Gastrocnemius medialis (tissue), 4 donors: Measurements from ENCODE around the gene FOXK1. TPM values are rescaled to one million over a fixed set of nuclear protein-coding genes. Genes with fewer than 3 reads are reported as not detected.
A peak's percentile ranks its signal among the peaks of the same experiment; 100 is the strongest.
"Not testable (repeated sequence)": the region's sequence is repeated elsewhere in the genome, so short reads cannot be mapped to it uniquely, and the experiment has no call there.

Source experiments
- ATAC-seq, 2 donors: fragments of 150-250 bp; one replicate each; pipeline ENCODE4 v1.9.1; 2016
- DNase-seq, 2 donors: peaks; one replicate each; pipeline ENCODE4 v3.0.0-alpha.2; 2019
- H3K27ac ChIP-seq, 4 donors: fragments of 200-600 bp; sonication (generic); 1 replicate in 1 of 4; 2 replicates in 3 of 4; pipeline ENCODE4 v1.5.1; 2016 to 2018; ENCODE audit warnings: mild to moderate bottlenecking in 2 of 4, moderate library complexity in 1 of 4
- H3K27me3 ChIP-seq, 3 donors: fragments of 200-600 bp; sonication (generic) in 2 of 3; 1 replicate in 1 of 3; 2 replicates in 2 of 3; pipeline versions ENCODE4 v1.5.1 to v1.6.0; 2016 to 2019; ENCODE audit warnings: mild to moderate bottlenecking in 1 of 3, moderate library complexity in 1 of 3
- H3K36me3 ChIP-seq, 2 donors: fragments of 200-600 bp; sonication (generic) in 1 of 2; one replicate each; pipeline ENCODE4 v1.5.1; 2017 to 2018
- H3K4me1 ChIP-seq, 2 donors: fragments of 200-600 bp; sonication (generic) in 1 of 2; one replicate each; pipeline ENCODE4 v1.5.1; 2016 to 2017; ENCODE audit warnings: mild to moderate bottlenecking in 2 of 2
- H3K4me3 ChIP-seq, 4 donors: fragments of 200-600 bp; sonication (generic) in 3 of 4; 1 replicate in 1 of 4; 2 replicates in 3 of 4; pipeline ENCODE4 v1.5.1; 2016 to 2019; ENCODE audit warnings: mild to moderate bottlenecking in 2 of 4
- H3K9me3 ChIP-seq, 3 donors: fragments of 200-600 bp; sonication (generic) in 2 of 3; 1 replicate in 1 of 3; 2 replicates in 2 of 3; pipeline ENCODE4 v1.5.1; 2016 to 2019
- CTCF ChIP-seq, 5 experiments: fragments of 450-650 bp in 3 of 5; fragments of 200-600 bp in 2 of 5; sonication (generic) in 2 of 5; IDR thresholded peaks in 4 of 5; conservative IDR thresholded peaks in 1 of 5; 1 replicate in 4 of 5; 2 replicates in 1 of 5; pipeline ENCODE4 v1.5.1; 2016 to 2019; ENCODE audit warnings: antibody characterized with exemption in 5 of 5, mild to moderate bottlenecking in 3 of 5, moderate library complexity in 3 of 5
- POLR2A ChIP-seq, 2 donors: fragments of 450-650 bp; IDR thresholded peaks; one replicate each; pipeline ENCODE4 v1.6.1; 2017; ENCODE audit warnings: antibody characterized with exemption in 2 of 2, mild to moderate bottlenecking in 2 of 2, moderate library complexity in 2 of 2
- in situ Hi-C, 4 donors: fragments of 200-750 bp; cut with MboI; loops; one replicate each; pipeline versions ENCODE4 v1.15.0 to v1.8.0; 2017; ENCODE audit warnings: low sequenced_read_pairs in 4 of 4
- intact Hi-C: fragments of 100-400 bp; cut with DNase I; formaldehyde crosslinking; loops from one replicate; pipeline ENCODE4 v1.15.1; 2023; ENCODE audit warnings: low total_unique reads
- total RNA-seq, 4 donors: library from RNA; depleted of rRNA; stranded (reverse); fragments of >200 nt; gene quantifications; one replicate each; pipeline versions ENCODE4 v1.1.0 to v1.2.3, GENCODE V29; 2016

Gene FOXK1
- total RNA-seq, 4 donors from 2014 or later = 9.8 to 43.6 (median 18.8) TPM

- H3K4me1 ChIP-seq = no peaks in the 10 kb centered on the region
- no peak overlapping the region for H3K27ac ChIP-seq
- TF ChIP-seq POLR2A (IDR thresholded peaks at IDR 0.05) = no peak
- TF ChIP-seq CTCF (IDR thresholded peaks at IDR 0.05 in 4 of 5, conservative IDR thresholded peaks at IDR 0.05 in 1 of 5) = no peak
- peaks cover 0 to 50% of the 10 kb centered on the region in 2 donors for H3K36me3 ChIP-seq
- H3K9me3 ChIP-seq = no peaks in the 10 kb centered on the region
- H3K4me3 ChIP-seq = no peak overlapping the region
- DNase-seq (no peak), ATAC-seq (no peak)
- in situ Hi-C loops = loop anchor here in 1 of 4 donors (10.0 kb wide), 1 partner anchor 94 kb away; the partner anchor contains the start of gene RADIL
- H3K27me3 ChIP-seq = no peaks in the 10 kb centered on the region
- intact Hi-C loops = loop anchor here (10.0 kb wide), 1 partner anchor 294 kb away; no protein-coding TSS in a partner anchor
These were observed 108.5 kb downstream of the FOXK1 start for GRCh38 chr7:4790516-4790991.

DNA sequence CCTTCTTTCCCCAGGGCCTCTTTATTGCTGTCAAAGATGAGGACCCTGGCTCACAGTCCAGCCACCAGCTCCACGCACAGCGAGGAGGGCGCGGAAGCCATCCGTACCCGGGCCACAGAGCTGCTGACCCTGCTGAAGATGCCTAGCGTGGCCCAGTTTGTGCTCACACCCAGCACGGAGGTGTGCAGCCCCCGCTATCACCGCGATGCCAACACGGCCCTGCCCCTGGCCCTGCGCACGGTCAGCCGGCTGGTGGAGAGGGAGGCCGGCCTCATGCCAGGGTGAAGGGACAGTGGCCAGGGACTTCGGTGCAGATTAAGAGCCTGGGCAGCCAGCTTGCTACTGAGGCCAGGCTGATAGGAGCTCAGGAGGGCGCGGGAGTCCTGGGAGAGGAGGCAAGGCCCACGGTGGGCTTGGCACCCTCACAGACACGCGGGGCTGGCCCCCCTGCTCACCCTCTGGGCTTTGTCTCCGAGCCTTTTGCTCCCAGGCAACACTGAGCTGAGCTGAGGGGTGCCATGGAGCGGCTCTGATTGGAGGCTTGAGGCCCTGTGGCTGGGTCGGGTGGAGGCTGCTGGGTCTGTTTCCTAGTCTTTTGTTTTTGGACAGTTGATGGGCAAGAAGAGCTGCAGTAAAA is 109.1 kb downstream of the FOXK1 start:
- Histone ChIP-seq H3K4me1 (no peaks in the 10 kb centered on the region), H3K27me3 (no peaks in the 10 kb centered on the region), H3K36me3 (peaks cover 0 to 44% of the 10 kb centered on the region in 2 donors), H3K4me3 (no peak overlapping the region), H3K27ac (peak overlapping the region in 1 of 4 donors; percentile 38), H3K9me3 (no peaks in the 10 kb centered on the region)
- TF ChIP-seq CTCF (IDR thresholded peaks at IDR 0.05 in 4 of 5, conservative IDR thresholded peaks at IDR 0.05 in 1 of 5) = no peak
- in situ Hi-C loops = loop anchor here in 1 of 4 donors (10.0 kb wide), 1 partner anchor 94 kb away; the partner anchor contains the start of gene RADIL
- intact Hi-C loops = loop anchor here (10.0 kb wide), 1 partner anchor 294 kb away; no protein-coding TSS in a partner anchor
- DNase-seq (no peak), ATAC-seq (no peak)

DNA sequence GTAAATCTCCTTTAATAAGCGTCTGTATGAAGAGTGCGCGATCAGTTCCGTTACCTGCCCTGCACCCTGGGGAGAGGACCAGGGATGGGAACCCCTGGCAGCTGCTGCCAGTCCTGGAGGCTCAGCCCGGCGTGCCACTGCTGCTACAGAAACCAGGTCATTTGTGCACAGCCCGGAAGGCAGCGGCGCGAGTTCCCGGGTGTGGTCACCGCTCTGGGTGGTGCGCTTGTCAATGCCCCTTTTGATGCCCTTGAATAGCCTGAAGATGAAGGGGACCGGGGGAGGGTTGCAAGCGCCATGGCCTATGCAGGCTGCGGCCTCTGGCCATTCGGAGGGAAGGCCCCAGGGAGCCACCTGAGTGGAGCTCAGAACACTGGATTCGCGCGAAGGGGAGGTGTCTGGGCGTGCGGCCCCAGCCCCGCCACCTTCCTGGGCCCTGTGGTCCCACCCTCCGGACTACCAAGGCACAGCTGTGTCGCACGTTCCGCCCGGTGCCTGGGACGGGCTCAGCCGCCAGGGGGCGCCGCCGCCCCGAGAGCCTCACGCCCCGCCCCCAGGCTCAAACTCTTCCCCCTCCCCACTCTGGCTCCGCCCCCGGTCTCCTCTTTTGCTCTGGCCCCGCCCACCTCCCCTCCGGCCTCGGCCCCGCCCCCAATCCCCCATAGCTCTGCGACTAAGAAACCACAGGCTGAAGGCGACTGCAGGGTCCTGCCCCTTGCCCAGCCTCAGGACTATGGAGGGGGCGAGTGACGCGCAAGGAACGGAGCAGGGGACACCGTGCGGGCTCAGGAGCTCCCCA is 109.8 kb downstream of the FOXK1 start:
- DNase-seq = peak; percentile 45 to 75
- no peak for TF ChIP-seq POLR2A (IDR thresholded peaks at IDR 0.05)
- peak; percentile 44 to 87 (median 64) for TF ChIP-seq CTCF (IDR thresholded peaks at IDR 0.05 in 4 of 5, conservative IDR thresholded peaks at IDR 0.05 in 1 of 5)
- Histone ChIP-seq H3K27me3 (no peaks in the 10 kb centered on the region), H3K9me3 (no peaks in the 10 kb centered on the region), H3K4me1 (no peaks in the 10 kb centered on the region), H3K27ac (peak overlapping the region in 3 of 4 donors; percentile 45 to 77 (median 49)), H3K4me3 (peak overlapping the region; percentile 44 to 72 (median 56)), H3K36me3 (peaks cover 0 to 37% of the 10 kb centered on the region in 2 donors)
- in situ Hi-C loops = loop anchor here in 1 of 4 donors (10.0 kb wide), 1 partner anchor 93 kb away; the partner anchor contains the start of gene RADIL
- ATAC-seq = peak; percentile 65 to 86
- intact Hi-C loops = loop anchor here (10.0 kb wide), 1 partner anchor 293 kb away; no protein-coding TSS in a partner anchor

DNA sequence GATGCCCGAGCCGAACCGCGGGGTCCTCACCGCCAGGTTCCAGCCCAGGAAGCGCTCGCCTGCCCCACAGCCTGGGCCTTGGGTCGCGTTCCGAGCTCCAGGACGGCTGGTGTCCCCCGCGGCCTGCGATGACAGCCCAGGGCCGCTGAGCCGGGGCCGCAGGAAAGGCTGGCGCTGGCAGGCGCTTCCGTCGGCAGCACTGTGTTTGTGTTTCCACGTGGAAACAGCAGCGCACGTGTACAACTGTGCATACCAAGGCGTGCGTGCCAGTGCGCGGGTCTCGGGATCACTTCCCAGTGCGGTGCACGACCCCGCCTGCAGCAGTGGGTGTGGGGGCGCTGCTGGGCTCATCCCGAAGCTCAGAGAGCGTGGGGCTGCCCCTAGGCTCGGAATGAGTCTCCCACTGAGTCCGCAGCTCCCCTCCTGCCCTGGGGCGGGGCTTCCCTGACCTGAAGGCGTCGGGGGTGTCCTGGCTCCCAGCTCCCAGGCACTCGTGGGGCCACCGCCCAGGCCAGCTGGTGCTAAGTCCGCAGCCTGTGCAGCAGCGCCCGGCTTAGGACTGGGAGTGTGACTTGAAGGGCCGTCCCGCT is 110.5 kb downstream of the FOXK1 start:
- TF ChIP-seq POLR2A (IDR thresholded peaks at IDR 0.05) = no peak
- no peak for TF ChIP-seq CTCF (IDR thresholded peaks at IDR 0.05 in 4 of 5, conservative IDR thresholded peaks at IDR 0.05 in 1 of 5)
- H3K4me3 ChIP-seq = peak overlapping the region; percentile 44 to 72 (median 56)
- peak overlapping the region in 3 of 4 donors; percentile 45 to 77 (median 49) for H3K27ac ChIP-seq
- ATAC-seq (peak; percentile 18 to 54), DNase-seq (no peak)
- intact Hi-C loops (loop anchor here (10.0 kb wide), 1 partner anchor 292 kb away; no protein-coding TSS in a partner anchor), in situ Hi-C loops (loop anchor here in 1 of 4 donors (10.0 kb wide), 1 partner anchor 92 kb away; the partner anchor contains the start of gene RADIL)
- H3K36me3 ChIP-seq = peaks cover 0 to 30% of the 10 kb centered on the region in 2 donors
- no peaks in the 10 kb centered on the region for H3K27me3 ChIP-seq
- H3K9me3 ChIP-seq = no peaks in the 10 kb centered on the region
- H3K4me1 ChIP-seq = no peaks in the 10 kb centered on the region

DNA sequence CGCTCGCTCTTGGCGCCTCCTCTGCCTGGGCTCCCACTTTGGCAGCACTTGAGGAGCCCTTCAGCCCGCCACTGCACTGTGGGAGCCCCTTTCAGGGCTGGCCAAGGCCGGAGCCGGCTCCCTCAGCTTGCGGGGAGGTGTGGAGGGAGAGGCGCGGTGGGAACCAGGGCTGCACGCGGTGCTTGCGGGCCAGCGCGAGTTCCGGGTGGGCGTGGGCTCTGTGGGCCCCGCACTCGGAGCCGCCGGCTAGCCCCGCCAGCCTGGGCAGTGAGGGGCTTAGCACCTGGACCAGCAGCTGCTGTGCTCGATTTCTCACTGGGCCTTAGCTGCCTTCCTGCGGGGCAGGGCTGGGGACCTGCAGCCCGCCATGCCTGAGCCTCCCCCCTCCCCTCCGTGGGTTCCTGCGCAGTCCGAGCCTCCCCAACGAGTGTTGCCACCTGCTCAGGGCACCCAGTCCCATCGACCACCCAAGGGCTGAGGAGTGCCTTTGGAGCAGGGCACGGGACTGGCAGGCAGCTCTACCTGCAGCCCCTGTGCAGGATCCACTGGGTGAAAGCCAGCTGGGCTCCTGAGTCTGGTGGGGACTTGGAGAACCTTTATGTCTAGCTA is 111.4 kb downstream of the FOXK1 start:
- H3K4me3 ChIP-seq, H3K4me1 ChIP-seq, H3K9me3 ChIP-seq, ATAC-seq, H3K27me3 ChIP-seq, H3K27ac ChIP-seq, DNase-seq: not testable (repeated sequence)
- intact Hi-C loops (loop anchor here (10.0 kb wide), 1 partner anchor 291 kb away; no protein-coding TSS in a partner anchor), in situ Hi-C loops (loop anchor here in 1 of 4 donors (10.0 kb wide), 1 partner anchor 91 kb away; the partner anchor contains the start of gene RADIL)
- peaks cover 0 to 22% of the 10 kb centered on the region in 2 donors for H3K36me3 ChIP-seq

DNA sequence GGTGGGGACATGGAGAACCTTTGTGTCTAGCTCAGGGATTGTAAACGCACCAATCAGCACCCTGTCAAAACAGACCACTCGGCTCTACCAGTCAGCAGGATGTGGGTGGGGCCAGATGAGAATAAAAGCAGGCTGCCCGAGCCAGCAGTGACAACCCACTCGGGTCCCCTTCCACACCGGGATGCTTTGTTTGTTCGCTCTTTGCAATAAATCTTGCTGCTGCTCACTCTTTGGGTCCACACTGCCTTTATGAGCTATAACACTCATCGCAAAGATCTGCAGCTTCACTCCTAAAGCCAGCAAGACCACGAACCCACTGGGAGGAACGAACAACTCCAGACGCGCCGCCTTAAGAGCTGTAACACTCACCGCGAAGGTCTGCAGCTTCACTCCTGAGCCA is 112.1 kb downstream of the FOXK1 start:
- intact Hi-C loops (loop anchor here (10.0 kb wide), 1 partner anchor 291 kb away; no protein-coding TSS in a partner anchor), in situ Hi-C loops (loop anchor here in 1 of 4 donors (10.0 kb wide), 1 partner anchor 91 kb away; the partner anchor contains the start of gene RADIL)

More for the DNA sequence above, 112.1 kb downstream of the FOXK1 start:
- H3K4me1 ChIP-seq, H3K9me3 ChIP-seq, ATAC-seq, H3K27me3 ChIP-seq, DNase-seq, H3K4me3 ChIP-seq, H3K27ac ChIP-seq: not testable (repeated sequence)
- H3K36me3 ChIP-seq = peaks cover 0 to 17% of the 10 kb centered on the region in 2 donors
